ENCODE data around the gene LIPM.

DNA sequence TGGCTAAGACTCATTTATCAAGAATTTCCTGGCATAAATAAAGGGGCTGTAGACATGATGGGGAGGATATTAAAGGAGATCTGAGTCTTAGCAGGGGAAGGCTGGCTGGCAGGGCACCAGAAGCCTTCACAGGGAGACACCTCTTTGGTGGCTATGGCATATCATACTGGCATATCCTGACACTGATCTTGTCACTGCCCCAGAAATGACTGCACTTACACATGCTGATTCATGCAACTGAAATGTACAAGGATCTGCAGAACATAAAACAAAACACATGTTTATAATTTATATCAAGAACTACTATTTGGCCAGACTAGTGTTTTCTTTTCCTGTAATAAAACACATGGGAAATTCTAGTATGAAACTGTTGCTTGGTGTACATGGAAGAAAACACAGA lies 48.2 kb upstream of the LIPM start:
- TF ChIP-seq SUZ12 (IDR thresholded peaks at IDR 0.05) (no peak), BHLHE40 (IDR thresholded peaks at IDR 0.05; ENCODE audit: borderline replicate concordance) (no peak), CTBP1 (IDR thresholded peaks at IDR 0.05; ENCODE audit: borderline replicate concordance) (no peak), TARDBP (IDR thresholded peaks at IDR 0.05) (no peak), SP1 (IDR thresholded peaks at IDR 0.05) (no peak)

Data from HEK293T (cell line).